ENCODE data around the gene AQP5.

Gene AQP5

DNA sequence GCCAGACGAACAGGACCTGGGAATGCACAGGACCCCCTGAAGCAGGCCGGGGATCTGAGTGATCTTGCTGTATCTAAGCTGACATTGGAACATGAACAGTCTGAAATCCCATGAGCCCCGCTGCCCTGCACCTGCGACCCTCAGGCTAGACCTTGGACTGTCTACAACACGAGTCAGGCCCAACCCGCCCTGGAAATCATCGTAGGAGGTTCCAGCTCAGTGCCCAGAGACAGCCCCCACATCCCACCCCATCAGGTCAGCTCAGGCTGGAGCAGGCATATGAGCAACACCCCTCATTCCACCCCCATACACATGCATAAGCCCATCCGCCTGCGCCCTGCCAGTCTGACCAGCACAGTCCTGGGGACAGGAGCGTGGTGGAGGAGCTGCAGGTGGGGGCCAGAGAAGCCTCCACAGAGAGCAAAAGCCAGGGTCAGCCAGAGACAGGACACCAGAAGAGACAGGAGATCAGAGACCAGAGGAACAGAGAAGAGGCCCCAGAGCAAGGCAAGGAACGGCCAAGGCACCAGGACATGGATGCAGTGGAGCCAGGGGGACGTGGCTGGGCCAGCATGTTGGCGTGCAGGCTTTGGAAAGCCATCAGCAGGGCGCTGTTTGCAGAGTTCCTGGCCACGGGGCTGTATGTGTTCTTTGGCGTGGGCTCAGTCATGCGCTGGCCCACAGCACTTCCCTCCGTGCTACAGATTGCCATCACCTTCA, 11.1 kb downstream of the AQP5 start, which contains the start of gene AQP6:
Gene AQP6, plus strand, starts transcription at position 307 of the 720 bp plus-strand sequence. Its CDS starts 227 bp downstream, at position 534.
- no peak for DNase-seq (ENCODE audit: extremely low read depth, low read depth)
- TF ChIP-seq, protein P1, sequence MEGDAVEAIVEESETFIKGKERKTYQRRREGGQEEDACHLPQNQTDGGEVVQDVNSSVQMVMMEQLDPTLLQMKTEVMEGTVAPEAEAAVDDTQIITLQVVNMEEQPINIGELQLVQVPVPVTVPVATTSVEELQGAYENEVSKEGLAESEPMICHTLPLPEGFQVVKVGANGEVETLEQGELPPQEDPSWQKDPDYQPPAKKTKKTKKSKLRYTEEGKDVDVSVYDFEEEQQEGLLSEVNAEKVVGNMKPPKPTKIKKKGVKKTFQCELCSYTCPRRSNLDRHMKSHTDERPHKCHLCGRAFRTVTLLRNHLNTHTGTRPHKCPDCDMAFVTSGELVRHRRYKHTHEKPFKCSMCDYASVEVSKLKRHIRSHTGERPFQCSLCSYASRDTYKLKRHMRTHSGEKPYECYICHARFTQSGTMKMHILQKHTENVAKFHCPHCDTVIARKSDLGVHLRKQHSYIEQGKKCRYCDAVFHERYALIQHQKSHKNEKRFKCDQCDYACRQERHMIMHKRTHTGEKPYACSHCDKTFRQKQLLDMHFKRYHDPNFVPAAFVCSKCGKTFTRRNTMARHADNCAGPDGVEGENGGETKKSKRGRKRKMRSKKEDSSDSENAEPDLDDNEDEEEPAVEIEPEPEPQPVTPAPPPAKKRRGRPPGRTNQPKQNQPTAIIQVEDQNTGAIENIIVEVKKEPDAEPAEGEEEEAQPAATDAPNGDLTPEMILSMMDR (IDR thresholded peaks at IDR 0.05; ENCODE audit: low read depth, low read length, missing control alignments), result no peak
- H3K4me3 ChIP-seq (replicated peaks; ENCODE audit: low read depth, low read length), result no peak within 1 kb of the TSS

GRCh38 chr12:49973361-49973830, 11.7 kb downstream of the AQP5 start:
- TF ChIP-seq, protein P1 (IDR thresholded peaks at IDR 0.05; ENCODE audit: low read depth, low read length, missing control alignments), result no peak
- H3K4me3 ChIP-seq (replicated peaks; ENCODE audit: low read depth, low read length), result no peak overlapping the region
- no peak for DNase-seq (ENCODE audit: extremely low read depth, low read depth)

- TF ChIP-seq, protein P1 (IDR thresholded peaks at IDR 0.05; ENCODE audit: low read depth, low read length, missing control alignments), result peak; percentile 48
- H3K4me3 ChIP-seq (replicated peaks; ENCODE audit: low read depth, low read length), result no peak overlapping the region
- peak; percentile 9 for DNase-seq (ENCODE audit: extremely low read depth, low read depth)
Measured at GRCh38 chr12:49974231-49974675, 12.6 kb downstream of the AQP5 start.

- no peak overlapping the region for H3K4me3 ChIP-seq (replicated peaks; ENCODE audit: low read depth, low read length)
Measured at GRCh38 chr12:49974677-49975317, 13.1 kb downstream of the AQP5 start.

DNA sequence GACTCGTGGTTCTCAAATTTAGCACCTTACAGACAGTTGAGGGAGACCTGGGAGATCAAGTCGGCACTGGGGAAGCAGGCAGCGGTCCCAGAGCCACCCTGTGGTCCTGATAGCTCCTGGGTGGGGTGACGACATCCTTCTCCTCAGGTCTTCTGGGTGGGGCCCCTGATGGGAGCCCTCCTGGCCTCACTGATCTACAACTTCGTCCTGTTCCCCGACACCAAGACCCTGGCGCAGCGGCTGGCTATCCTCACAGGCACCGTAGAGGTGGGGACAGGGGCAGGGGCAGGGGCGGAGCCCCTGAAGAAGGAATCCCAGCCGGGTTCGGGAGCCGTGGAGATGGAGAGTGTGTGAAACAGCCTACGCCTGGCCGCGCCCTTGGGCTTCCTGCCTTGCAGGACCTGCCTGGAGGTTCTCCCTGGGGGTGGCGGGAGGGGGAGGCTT, 13.7 kb downstream of the AQP5 start:
- no peak for DNase-seq (ENCODE audit: extremely low read depth, low read depth)

More at GRCh38 chr12:49974677-49975317, 13.1 kb downstream of the AQP5 start:
- TF ChIP-seq, protein P1 (IDR thresholded peaks at IDR 0.05; ENCODE audit: low read depth, low read length, missing control alignments), result no peak
- no peak for DNase-seq (ENCODE audit: extremely low read depth, low read depth)

GRCh38 chr12:49976557-49976956, 14.9 kb downstream of the AQP5 start:
- TF ChIP-seq, protein P1 (IDR thresholded peaks at IDR 0.05; ENCODE audit: low read depth, low read length, missing control alignments), result no peak

More for the DNA sequence above, 13.7 kb downstream of the AQP5 start:
- H3K4me3 ChIP-seq (replicated peaks; ENCODE audit: low read depth, low read length), result no peak overlapping the region
- TF ChIP-seq, protein P1 (IDR thresholded peaks at IDR 0.05; ENCODE audit: low read depth, low read length, missing control alignments), result no peak

More at GRCh38 chr12:49976557-49976956, 14.9 kb downstream of the AQP5 start:
- H3K4me3 ChIP-seq (replicated peaks; ENCODE audit: low read depth, low read length), result no peak overlapping the region
- no peak for DNase-seq (ENCODE audit: extremely low read depth, low read depth)
